Bronchial epithelial cell (primary cell): ENCODE data around the gene ZFTA. TPM values are rescaled to one million over a fixed set of nuclear protein-coding genes. Genes with fewer than 3 reads are reported as not detected.

Experiments
- DNase-seq: peaks from one replicate; pipeline ENCODE4 v3.0.0-alpha.2; 2010; ENCODE audit warnings: low read depth
- FAIRE-seq: peaks from 2 replicates; lab custom pipeline; 2011; peaks lifted over from hg19 to GRCh38; lab: Jason Lieb, UNC
- H3K27me3 ChIP-seq: 2 replicates; pipeline ENCODE4 v1.5.1; 2011; ENCODE audit warnings: low read length; ENCODE audit not compliant: control insufficient read depth, insufficient read depth
- H3K36me3 ChIP-seq: 2 replicates; pipeline ENCODE4 v1.5.1; 2011; ENCODE audit warnings: low read length; ENCODE audit not compliant: control insufficient read depth, insufficient read depth
- H3K4me3 ChIP-seq: 2 replicates; pipeline ENCODE4 v1.5.1; 2011; ENCODE audit warnings: mild to moderate bottlenecking, low read depth, low read length, control low read depth
- CTCF ChIP-seq: IDR thresholded peaks from 2 replicates; pipeline ENCODE4 v1.5.1; 2011; ENCODE audit warnings: mild to moderate bottlenecking, moderate library complexity, low read length, control low read depth, inconsistent platforms; ENCODE audit not compliant: insufficient read depth, severe bottlenecking
- total RNA-seq: library from RNA; depleted of rRNA; stranded (reverse); fragments of >200 nt; gene quantifications from 2 replicates; pipeline ENCODE4 v1.2.1, GENCODE V29; 2014

Gene ZFTA
- 2.4 and 2.9 TPM in 2 replicates for total RNA-seq

GRCh38 chr11:63768237-63769041 lies at the start of gene ZFTA:
Gene ZFTA, minus strand, starts transcription at chr11:63768775. Its CDS starts 153 bp downstream, at chr11:63768622.
- TF ChIP-seq CTCF, result peak; percentile 50
- Histone ChIP-seq H3K27me3 (no peaks in the 10 kb centered on the region), H3K4me3 (peak within 1 kb of the TSS; percentile 48), H3K36me3 (no peaks in the 10 kb centered on the region)
- FAIRE-seq (no peak), DNase-seq (no peak)

GRCh38 chr11:63817758-63818498 lies 49.4 kb upstream of the ZFTA start:
- peaks cover 12% of the 10 kb centered on the region for H3K36me3 ChIP-seq
- no peak overlapping the region for H3K4me3 ChIP-seq
- no peak for TF ChIP-seq CTCF
- FAIRE-seq (no peak), DNase-seq (no peak)
- no peaks in the 10 kb centered on the region for H3K27me3 ChIP-seq

GRCh38 chr11:63816732-63817131 lies 48.2 kb upstream of the ZFTA start:
- DNase-seq (no peak), FAIRE-seq (no peak)
- no peaks in the 10 kb centered on the region for H3K27me3 ChIP-seq
- peaks cover 12% of the 10 kb centered on the region for H3K36me3 ChIP-seq
- no peak for TF ChIP-seq CTCF
- no peak overlapping the region for H3K4me3 ChIP-seq

- no peak for TF ChIP-seq CTCF
- no peak for DNase-seq
- no peak for FAIRE-seq
- H3K4me3 ChIP-seq, result no peak overlapping the region
- no peaks in the 10 kb centered on the region for H3K27me3 ChIP-seq
- H3K36me3 ChIP-seq, result peaks cover 12% of the 10 kb centered on the region
Observed at GRCh38 chr11:63816166-63816565, 47.6 kb upstream of the ZFTA start.

- DNase-seq (no peak), FAIRE-seq (no peak)
- Histone ChIP-seq H3K4me3 (peak overlapping the region; percentile 91), H3K27me3 (no peaks in the 10 kb centered on the region), H3K36me3 (peaks cover 12% of the 10 kb centered on the region)
- TF ChIP-seq CTCF, result no peak
Observed at GRCh38 chr11:63814383-63814736, 45.8 kb upstream of the ZFTA start.
